Peyer's patch (tissue), 4 donors: ENCODE measurements around the gene ZNF383.

Experiments
- POLR2A ChIP-seq, 2 donors: fragments of 450-650 bp; IDR thresholded peaks; one replicate each; pipeline ENCODE4 v1.5.1; 2017; ENCODE audit warnings: antibody characterized with exemption in 2 of 2, mild to moderate bottlenecking in 2 of 2, moderate library complexity in 2 of 2
- TF ChIP-seq, protein P1 (sequence below), 6 experiments: fragments of 450-650 bp in 4 of 6; fragments of 200-600 bp in 2 of 6; sonication (generic) in 1 of 6; IDR thresholded peaks; one replicate each; pipeline ENCODE4 v1.5.1; 2017 to 2019; ENCODE audit warnings: antibody characterized with exemption in 6 of 6, mild to moderate bottlenecking in 3 of 6, moderate library complexity in 1 of 6

DNA sequence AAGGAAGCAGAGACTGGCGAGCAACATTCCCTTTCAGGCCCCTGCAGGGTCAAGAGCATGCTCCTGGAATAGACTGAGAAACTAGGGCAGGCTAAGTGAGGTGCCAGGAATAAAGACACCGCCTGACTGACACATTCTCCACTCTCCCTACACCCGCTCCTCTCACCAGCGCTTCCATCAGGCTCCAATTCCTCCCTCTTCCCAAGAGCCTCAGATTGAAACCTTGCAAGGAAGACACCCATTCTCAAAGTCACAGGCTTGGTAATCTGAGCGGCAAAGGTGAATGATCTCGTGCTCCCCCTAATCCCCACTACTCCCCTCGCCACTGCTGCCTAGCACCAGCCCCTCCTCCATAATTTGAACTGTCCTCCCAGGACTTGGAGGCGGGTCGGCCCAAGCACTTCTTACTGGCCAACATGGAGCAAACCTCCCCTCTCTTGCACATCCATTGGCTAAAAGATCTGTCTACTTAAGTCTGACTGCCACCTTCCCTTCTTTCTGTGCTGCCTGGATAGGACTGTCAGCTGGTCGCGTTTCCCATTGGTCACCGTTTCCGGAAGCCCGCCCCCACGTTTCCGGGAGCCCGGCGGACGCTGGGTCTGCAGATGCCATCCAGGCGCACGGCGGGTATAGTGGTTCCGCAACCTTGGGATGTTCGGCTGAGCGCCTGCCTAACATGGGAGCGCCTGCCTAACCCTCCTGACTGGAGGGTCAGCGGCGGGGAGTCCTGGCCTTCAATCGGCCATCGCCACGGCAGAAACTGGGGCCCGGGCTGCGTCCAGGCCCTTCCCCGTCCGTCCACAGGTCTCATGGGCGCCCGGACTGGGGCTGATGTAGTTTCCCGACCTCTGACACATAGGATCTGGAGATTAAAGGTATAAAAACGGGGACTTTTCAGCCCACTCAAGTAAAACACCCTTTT, 33.6 kb downstream of the ZNF383 start:
- TF ChIP-seq, protein P1, sequence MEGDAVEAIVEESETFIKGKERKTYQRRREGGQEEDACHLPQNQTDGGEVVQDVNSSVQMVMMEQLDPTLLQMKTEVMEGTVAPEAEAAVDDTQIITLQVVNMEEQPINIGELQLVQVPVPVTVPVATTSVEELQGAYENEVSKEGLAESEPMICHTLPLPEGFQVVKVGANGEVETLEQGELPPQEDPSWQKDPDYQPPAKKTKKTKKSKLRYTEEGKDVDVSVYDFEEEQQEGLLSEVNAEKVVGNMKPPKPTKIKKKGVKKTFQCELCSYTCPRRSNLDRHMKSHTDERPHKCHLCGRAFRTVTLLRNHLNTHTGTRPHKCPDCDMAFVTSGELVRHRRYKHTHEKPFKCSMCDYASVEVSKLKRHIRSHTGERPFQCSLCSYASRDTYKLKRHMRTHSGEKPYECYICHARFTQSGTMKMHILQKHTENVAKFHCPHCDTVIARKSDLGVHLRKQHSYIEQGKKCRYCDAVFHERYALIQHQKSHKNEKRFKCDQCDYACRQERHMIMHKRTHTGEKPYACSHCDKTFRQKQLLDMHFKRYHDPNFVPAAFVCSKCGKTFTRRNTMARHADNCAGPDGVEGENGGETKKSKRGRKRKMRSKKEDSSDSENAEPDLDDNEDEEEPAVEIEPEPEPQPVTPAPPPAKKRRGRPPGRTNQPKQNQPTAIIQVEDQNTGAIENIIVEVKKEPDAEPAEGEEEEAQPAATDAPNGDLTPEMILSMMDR (IDR thresholded peaks at IDR 0.05) = no peak
- no peak for TF ChIP-seq POLR2A (IDR thresholded peaks at IDR 0.05)
